ENCODE measurements around the gene SMIM13.

The SMIM13 gene

GRCh38 chr6:11152581-11152980, 58.9 kb downstream of the SMIM13 start:
- no peak overlapping the region for H3K4me3 ChIP-seq (ENCODE audit: low read depth, low read length)
- TF ChIP-seq, protein P1, sequence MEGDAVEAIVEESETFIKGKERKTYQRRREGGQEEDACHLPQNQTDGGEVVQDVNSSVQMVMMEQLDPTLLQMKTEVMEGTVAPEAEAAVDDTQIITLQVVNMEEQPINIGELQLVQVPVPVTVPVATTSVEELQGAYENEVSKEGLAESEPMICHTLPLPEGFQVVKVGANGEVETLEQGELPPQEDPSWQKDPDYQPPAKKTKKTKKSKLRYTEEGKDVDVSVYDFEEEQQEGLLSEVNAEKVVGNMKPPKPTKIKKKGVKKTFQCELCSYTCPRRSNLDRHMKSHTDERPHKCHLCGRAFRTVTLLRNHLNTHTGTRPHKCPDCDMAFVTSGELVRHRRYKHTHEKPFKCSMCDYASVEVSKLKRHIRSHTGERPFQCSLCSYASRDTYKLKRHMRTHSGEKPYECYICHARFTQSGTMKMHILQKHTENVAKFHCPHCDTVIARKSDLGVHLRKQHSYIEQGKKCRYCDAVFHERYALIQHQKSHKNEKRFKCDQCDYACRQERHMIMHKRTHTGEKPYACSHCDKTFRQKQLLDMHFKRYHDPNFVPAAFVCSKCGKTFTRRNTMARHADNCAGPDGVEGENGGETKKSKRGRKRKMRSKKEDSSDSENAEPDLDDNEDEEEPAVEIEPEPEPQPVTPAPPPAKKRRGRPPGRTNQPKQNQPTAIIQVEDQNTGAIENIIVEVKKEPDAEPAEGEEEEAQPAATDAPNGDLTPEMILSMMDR (IDR thresholded peaks at IDR 0.05; ENCODE audit: control insufficient read depth, extremely low read depth, insufficient read depth), result no peak
- no peak for DNase-seq (ENCODE audit: low read depth)

DNA sequence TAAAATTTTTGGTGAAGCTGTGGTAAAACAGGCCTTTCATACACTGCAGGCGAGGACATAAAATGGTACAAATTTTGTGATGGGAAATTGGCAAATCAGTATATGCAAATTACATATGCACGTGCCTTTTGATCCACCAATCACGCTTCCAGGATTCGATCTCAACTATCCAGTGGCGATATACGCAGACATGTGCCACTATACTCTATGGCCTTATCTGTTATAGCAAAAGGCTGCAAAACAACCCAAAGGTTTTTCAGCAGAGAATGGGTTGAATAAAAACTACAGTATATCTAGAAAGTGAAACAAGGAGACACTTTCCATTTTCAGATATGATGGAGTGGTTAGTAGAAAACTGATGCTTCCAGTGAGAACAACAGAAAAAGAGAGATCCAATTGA, 59.8 kb downstream of the SMIM13 start:
- TF ChIP-seq, protein P1 (IDR thresholded peaks at IDR 0.05; ENCODE audit: control insufficient read depth, extremely low read depth, insufficient read depth), result no peak
- DNase-seq (ENCODE audit: low read depth), result no peak
- no peak overlapping the region for H3K4me3 ChIP-seq (ENCODE audit: low read depth, low read length)

GRCh38 chr6:11155589-11155988, 62.0 kb downstream of the SMIM13 start:
- TF ChIP-seq, protein P1 (IDR thresholded peaks at IDR 0.05; ENCODE audit: control insufficient read depth, extremely low read depth, insufficient read depth), result no peak
- no peak overlapping the region for H3K4me3 ChIP-seq (ENCODE audit: low read depth, low read length)
- DNase-seq (ENCODE audit: low read depth), result no peak

GRCh38 chr6:11160199-11160598, 66.6 kb downstream of the SMIM13 start:
- no peak overlapping the region for H3K4me3 ChIP-seq (ENCODE audit: low read depth, low read length)
- DNase-seq (ENCODE audit: low read depth), result no peak
- TF ChIP-seq, protein P1 (IDR thresholded peaks at IDR 0.05; ENCODE audit: control insufficient read depth, extremely low read depth, insufficient read depth), result no peak

GRCh38 chr6:11161031-11161956, 67.7 kb downstream of the SMIM13 start:
- DNase-seq (ENCODE audit: low read depth), result no peak
- TF ChIP-seq, protein P1 (IDR thresholded peaks at IDR 0.05; ENCODE audit: control insufficient read depth, extremely low read depth, insufficient read depth), result no peak
- no peak overlapping the region for H3K4me3 ChIP-seq (ENCODE audit: low read depth, low read length)

DNA sequence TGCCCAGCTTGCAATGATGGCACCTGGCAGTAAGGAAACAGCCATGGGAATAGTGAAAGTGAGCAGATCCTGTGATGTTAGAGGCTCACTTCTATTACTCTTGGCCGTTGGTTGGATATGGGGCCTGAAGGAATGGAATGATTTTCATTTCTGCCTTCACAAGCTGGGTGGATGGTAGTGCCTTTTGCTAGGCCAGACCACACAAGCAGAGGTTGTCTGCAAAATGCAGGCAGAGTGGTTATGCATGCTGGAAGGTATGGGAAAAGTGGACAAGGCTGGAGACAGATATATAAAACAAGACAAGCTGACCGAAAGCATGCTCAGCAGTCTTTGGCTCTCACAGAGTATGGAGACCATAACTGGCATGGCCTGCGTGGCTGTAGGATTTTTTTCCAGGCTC, 68.6 kb downstream of the SMIM13 start:
- H3K4me3 ChIP-seq (ENCODE audit: low read depth, low read length), result no peak overlapping the region
- no peak for DNase-seq (ENCODE audit: low read depth)

More for the DNA sequence above, 68.6 kb downstream of the SMIM13 start:
- TF ChIP-seq, protein P1 (IDR thresholded peaks at IDR 0.05; ENCODE audit: control insufficient read depth, extremely low read depth, insufficient read depth), result no peak
